ENCODE data around the gene CTNNA3. TPM values are rescaled to one million over a fixed set of nuclear protein-coding genes. Genes with fewer than 3 reads are reported as not detected.
"Not testable (repeated sequence)": the region's sequence is repeated elsewhere in the genome, so short reads cannot be mapped to it uniquely, and the experiment has no call there.

The CTNNA3 gene
- total and polyA plus RNA-seq, 4 experiments from 2014 or later, result not detected

DNA sequence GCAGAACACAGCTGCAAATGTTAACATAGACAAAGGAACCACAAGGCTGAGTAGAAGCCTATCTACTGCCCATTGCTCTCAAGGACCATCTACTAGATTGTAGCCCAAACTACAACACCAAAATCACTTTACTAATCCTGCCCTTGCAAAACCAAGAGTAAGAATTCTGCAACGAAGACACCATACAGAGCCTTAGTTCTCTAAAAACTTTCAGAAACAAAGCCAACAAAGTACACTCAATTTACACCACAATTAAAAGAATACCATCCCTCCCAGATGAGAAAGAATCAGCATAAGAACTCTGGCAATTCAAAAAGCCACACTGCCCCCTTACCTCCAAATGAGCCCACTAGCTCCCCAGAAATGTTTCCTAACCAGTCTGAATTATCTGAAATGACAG lies 294.3 kb downstream of the CTNNA3 start:
- H3K36me3 Mint-ChIP-seq, result no peaks in the 10 kb centered on the region
- H3K27me3 ChIP-seq (ENCODE audit: insufficient read depth, low read length), result no peaks in the 10 kb centered on the region
- H3K4me1 ChIP-seq (ENCODE audit: insufficient read depth, low read length), result no peaks in the 10 kb centered on the region
- no peaks in the 10 kb centered on the region for H3K4me1 Mint-ChIP-seq
- ChIA-PET CTCF (ENCODE audit: partially characterized antibody) (no interaction called here), POLR2A (ENCODE audit: partially characterized antibody) (no interaction called here)
- intact Hi-C loops (cut with micrococcal nuclease), result no loop called here
- H3K9me3 Mint-ChIP-seq, result peaks cover 2 to 30% (median 8%) of the 10 kb centered on the region in 8 donors
- no peak overlapping the region for H3K27ac ChIP-seq (ENCODE audit: low read depth, low read length)
- H3K36me3 ChIP-seq (ENCODE audit: insufficient read depth, low read length), result no peaks in the 10 kb centered on the region
- no peaks in the 10 kb centered on the region for H3K9me3 ChIP-seq (ENCODE audit: control insufficient read depth in 1 of 2, low read length in 2 of 2)
- DNase-seq, result no peak
- no peak overlapping the region for H3K4me3 ChIP-seq (ENCODE audit: low read length in 2 of 2)
- no peak overlapping the region for H3K4me3 Mint-ChIP-seq
- peaks cover 0 to 17% of the 10 kb centered on the region in 2 donors for H3K27me3 Mint-ChIP-seq
- H3K27ac Mint-ChIP-seq, result no peak overlapping the region

DNA sequence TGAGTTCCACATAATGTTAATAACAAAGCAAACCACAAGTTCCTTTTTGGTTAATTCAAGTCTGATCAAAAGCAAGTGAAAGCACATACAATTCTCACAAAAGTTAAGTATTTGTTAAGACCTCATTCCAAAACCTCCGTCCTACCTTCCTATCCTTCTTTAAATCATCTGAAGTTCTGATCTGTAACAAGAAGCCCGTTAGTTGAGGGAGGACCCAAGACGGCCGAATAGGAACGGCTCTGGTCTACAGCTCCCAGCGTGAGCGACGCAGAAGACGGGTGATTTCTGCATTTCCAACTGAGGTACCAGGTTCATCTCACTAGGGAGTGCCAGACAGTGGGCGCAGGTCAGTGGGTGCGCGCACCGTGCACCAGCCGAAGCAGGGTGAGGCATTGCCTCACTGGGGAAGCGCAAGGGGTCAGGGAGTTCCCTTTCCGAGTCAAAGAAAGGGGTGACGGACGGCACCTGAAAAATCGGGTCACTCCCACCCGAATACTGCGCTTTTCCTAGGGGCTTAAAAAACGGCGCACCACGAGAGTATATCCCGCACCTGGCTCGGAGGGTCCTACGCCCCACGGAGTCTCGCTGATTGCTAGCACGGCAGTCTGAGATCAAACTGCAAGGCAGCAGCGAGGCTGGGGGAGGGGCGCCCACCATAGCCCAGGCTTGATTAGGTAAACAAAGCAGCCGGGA lies 309.0 kb downstream of the CTNNA3 start:
- CTCF ChIA-PET (ENCODE audit: partially characterized antibody); H3K4me3 ChIP-seq (ENCODE audit: low read length in 2 of 2); H3K36me3 Mint-ChIP-seq; H3K9me3 Mint-ChIP-seq; H3K27me3 Mint-ChIP-seq; POLR2A ChIA-PET (ENCODE audit: partially characterized antibody); H3K36me3 ChIP-seq (ENCODE audit: insufficient read depth, low read length); H3K4me1 Mint-ChIP-seq; H3K9me3 ChIP-seq (ENCODE audit: control insufficient read depth in 1 of 2, low read length in 2 of 2); H3K27me3 ChIP-seq (ENCODE audit: insufficient read depth, low read length); H3K27ac ChIP-seq (ENCODE audit: low read depth, low read length); intact Hi-C loops (cut with micrococcal nuclease); DNase-seq; H3K4me1 ChIP-seq (ENCODE audit: insufficient read depth, low read length): not testable (repeated sequence)
- Mint-ChIP-seq H3K4me3 (peak overlapping the region; percentile 43 to 88 (median 72)), H3K27ac (peak overlapping the region in 2 of 7 donors; percentile 27 to 68)

DNA sequence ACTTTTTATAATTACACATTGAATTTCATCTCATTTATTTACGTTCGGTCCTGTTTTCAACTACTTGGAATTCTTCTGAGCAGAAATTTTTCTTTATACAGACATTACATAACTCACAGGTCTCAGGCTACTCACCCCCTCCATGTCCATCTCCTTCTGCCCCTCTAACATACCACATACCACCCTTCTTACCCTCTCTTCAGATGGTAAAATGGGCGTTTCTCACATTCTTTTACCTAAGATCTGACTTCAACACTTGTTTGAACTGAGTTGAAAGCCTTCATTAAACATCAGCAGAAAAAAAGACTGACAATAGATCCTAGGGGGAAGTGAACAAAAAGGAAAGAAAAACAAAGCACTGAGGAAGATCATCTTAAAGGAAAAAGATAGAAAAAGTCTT lies 309.7 kb downstream of the CTNNA3 start:
- no peak overlapping the region for H3K27ac ChIP-seq (ENCODE audit: low read depth, low read length)

GRCh38 chr10:67385566-67385965 lies 310.4 kb downstream of the CTNNA3 start:
- Histone ChIP-seq H3K4me3 (ENCODE audit: low read length in 2 of 2) (no peak overlapping the region), H3K4me1 (ENCODE audit: insufficient read depth, low read length) (peaks cover 6% of the 10 kb centered on the region), H3K27me3 (ENCODE audit: insufficient read depth, low read length) (no peaks in the 10 kb centered on the region), H3K27ac (ENCODE audit: low read depth, low read length) (no peak overlapping the region), H3K36me3 (ENCODE audit: insufficient read depth, low read length) (no peaks in the 10 kb centered on the region), H3K9me3 (ENCODE audit: control insufficient read depth in 1 of 2, low read length in 2 of 2) (no peaks in the 10 kb centered on the region)
- Mint-ChIP-seq H3K9me3 (peaks cover 0 to 2% (median 0%) of the 10 kb centered on the region in 8 donors), H3K27me3 (peaks cover 9% of the 10 kb centered on the region in 2 donors), H3K36me3 (no peaks in the 10 kb centered on the region), H3K27ac (no peak overlapping the region), H3K4me1 (peaks cover 4 to 5% (median 5%) of the 10 kb centered on the region in 4 donors), H3K4me3 (no peak overlapping the region)
- ChIA-PET POLR2A (ENCODE audit: partially characterized antibody) (no interaction called here), CTCF (ENCODE audit: partially characterized antibody) (no interaction called here)
- no peak for DNase-seq
- intact Hi-C loops (cut with micrococcal nuclease), result no loop called here

More for the DNA sequence above, 309.7 kb downstream of the CTNNA3 start:
- intact Hi-C loops (cut with micrococcal nuclease), result no loop called here
- Histone ChIP-seq H3K27me3 (ENCODE audit: insufficient read depth, low read length) (no peaks in the 10 kb centered on the region), H3K4me1 (ENCODE audit: insufficient read depth, low read length) (peaks cover 6% of the 10 kb centered on the region), H3K4me3 (ENCODE audit: low read length in 2 of 2) (no peak overlapping the region), H3K36me3 (ENCODE audit: insufficient read depth, low read length) (no peaks in the 10 kb centered on the region), H3K9me3 (ENCODE audit: control insufficient read depth in 1 of 2, low read length in 2 of 2) (no peaks in the 10 kb centered on the region)
- Mint-ChIP-seq H3K36me3 (no peaks in the 10 kb centered on the region), H3K4me3 (peak overlapping the region in 4 of 8 donors; percentile 6 to 75 (median 55)), H3K9me3 (peaks cover 0 to 2% (median 0%) of the 10 kb centered on the region in 8 donors), H3K27ac (no peak overlapping the region), H3K27me3 (peaks cover 9% of the 10 kb centered on the region in 2 donors), H3K4me1 (peaks cover 4 to 5% (median 5%) of the 10 kb centered on the region in 4 donors)
- CTCF ChIA-PET (ENCODE audit: partially characterized antibody), result no interaction called here
- POLR2A ChIA-PET (ENCODE audit: partially characterized antibody), result no interaction called here
- DNase-seq, result no peak

DNA sequence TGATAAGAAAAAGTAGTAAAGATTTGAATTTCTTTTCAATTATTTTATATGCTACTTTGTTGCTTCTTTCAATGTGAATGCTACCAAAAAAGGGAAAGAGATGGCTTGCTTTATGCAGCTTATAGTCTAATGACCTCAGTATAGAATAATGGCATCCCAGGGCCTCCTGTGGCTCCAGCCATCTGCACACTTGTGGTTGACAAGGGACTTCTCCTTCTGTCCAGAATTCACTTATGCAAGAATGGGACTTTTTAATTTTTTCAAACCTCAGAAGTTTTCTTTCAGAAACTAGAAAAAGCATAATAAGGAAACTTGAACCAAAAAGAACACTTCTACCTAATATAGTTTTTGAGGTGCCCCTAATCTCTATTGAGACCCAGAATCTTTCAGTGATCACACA lies 310.9 kb downstream of the CTNNA3 start:
- Mint-ChIP-seq H3K36me3 (no peaks in the 10 kb centered on the region), H3K27ac (no peak overlapping the region), H3K27me3 (peaks cover 9 to 11% of the 10 kb centered on the region in 2 donors), H3K4me3 (no peak overlapping the region), H3K9me3 (peaks cover 0 to under 1% (median 0%) of the 10 kb centered on the region in 8 donors), H3K4me1 (peaks cover 4 to 5% (median 5%) of the 10 kb centered on the region in 4 donors)
- DNase-seq, result no peak
- no peaks in the 10 kb centered on the region for H3K36me3 ChIP-seq (ENCODE audit: insufficient read depth, low read length)
- no peaks in the 10 kb centered on the region for H3K9me3 ChIP-seq (ENCODE audit: control insufficient read depth in 1 of 2, low read length in 2 of 2)
- no peak overlapping the region for H3K4me3 ChIP-seq (ENCODE audit: low read length in 2 of 2)
- no peaks in the 10 kb centered on the region for H3K27me3 ChIP-seq (ENCODE audit: insufficient read depth, low read length)
- CTCF ChIA-PET (ENCODE audit: partially characterized antibody), result no interaction called here
- POLR2A ChIA-PET (ENCODE audit: partially characterized antibody), result no interaction called here
- H3K27ac ChIP-seq (ENCODE audit: low read depth, low read length), result no peak overlapping the region
- H3K4me1 ChIP-seq (ENCODE audit: insufficient read depth, low read length), result peaks cover 6% of the 10 kb centered on the region
- intact Hi-C loops (cut with micrococcal nuclease), result no loop called here

GRCh38 chr10:67331121-67331910 lies 364.7 kb downstream of the CTNNA3 start:
- Mint-ChIP-seq H3K4me3 (no peak overlapping the region), H3K36me3 (no peaks in the 10 kb centered on the region), H3K27ac (no peak overlapping the region), H3K27me3 (peaks cover 0 to 2% of the 10 kb centered on the region in 2 donors), H3K4me1 (no peaks in the 10 kb centered on the region), H3K9me3 (peaks cover 0 to 9% (median 2%) of the 10 kb centered on the region in 8 donors)
- Histone ChIP-seq H3K4me3 (ENCODE audit: low read length in 2 of 2) (no peak overlapping the region), H3K9me3 (ENCODE audit: control insufficient read depth in 1 of 2, low read length in 2 of 2) (no peaks in the 10 kb centered on the region), H3K4me1 (ENCODE audit: insufficient read depth, low read length) (no peaks in the 10 kb centered on the region), H3K27ac (ENCODE audit: low read depth, low read length) (no peak overlapping the region), H3K36me3 (ENCODE audit: insufficient read depth, low read length) (no peaks in the 10 kb centered on the region), H3K27me3 (ENCODE audit: insufficient read depth, low read length) (no peaks in the 10 kb centered on the region)
- no peak for DNase-seq
- ChIA-PET POLR2A (ENCODE audit: partially characterized antibody) (no interaction called here), CTCF (ENCODE audit: partially characterized antibody) (no interaction called here)
- intact Hi-C loops (cut with micrococcal nuclease), result no loop called here

DNA sequence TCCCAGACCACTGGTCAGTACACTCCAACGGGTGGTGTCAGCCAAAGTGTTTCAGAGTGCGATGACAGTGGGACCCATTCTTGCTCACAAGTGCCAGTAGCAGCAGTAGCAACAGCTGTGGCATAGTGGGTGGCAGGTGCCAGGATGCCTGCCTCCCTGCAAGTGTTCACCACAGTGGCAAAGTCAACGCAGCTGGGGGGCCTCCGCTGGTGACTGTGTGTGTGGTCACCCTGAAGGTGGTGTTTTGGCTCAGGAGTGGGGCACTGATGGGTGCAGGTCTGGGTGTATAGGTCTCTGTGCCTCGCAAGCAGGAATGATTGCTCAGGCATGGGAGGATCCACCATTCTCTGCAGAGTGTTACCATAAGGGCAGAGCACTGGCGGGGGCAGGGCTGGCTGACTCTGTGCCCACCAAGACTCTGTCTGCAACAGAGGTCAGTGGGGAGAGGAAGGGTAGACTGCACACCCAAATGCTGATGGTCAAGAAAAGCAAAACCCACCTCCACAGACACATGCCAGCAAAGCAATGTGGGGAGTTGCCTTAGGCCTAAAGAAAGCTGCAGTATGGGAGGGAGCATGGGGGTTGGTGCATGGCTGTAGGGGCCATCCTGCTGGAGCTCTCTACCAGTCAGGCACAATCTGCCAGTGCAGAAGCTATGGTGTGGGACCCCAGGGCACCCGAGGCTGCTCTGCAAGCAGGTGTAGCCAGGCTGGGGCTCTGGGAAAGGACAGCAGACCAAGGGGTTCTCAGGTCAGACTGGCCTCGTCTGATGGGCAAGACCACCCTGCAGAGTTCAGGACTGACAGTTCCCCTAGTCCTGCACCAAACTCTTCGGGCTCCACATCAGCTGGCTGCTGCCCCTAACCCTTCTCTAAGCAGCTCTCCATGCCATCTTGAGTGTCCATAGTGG lies 368.1 kb downstream of the CTNNA3 start:
- Histone ChIP-seq H3K27me3 (ENCODE audit: insufficient read depth, low read length) (no peaks in the 10 kb centered on the region), H3K4me3 (ENCODE audit: low read length in 2 of 2) (no peak overlapping the region), H3K9me3 (ENCODE audit: control insufficient read depth in 1 of 2, low read length in 2 of 2) (peaks cover 0 to 3% of the 10 kb centered on the region in 2 donors), H3K36me3 (ENCODE audit: insufficient read depth, low read length) (no peaks in the 10 kb centered on the region), H3K4me1 (ENCODE audit: insufficient read depth, low read length) (no peaks in the 10 kb centered on the region), H3K27ac (ENCODE audit: low read depth, low read length) (no peak overlapping the region)
- ChIA-PET POLR2A (ENCODE audit: partially characterized antibody) (no interaction called here), CTCF (ENCODE audit: partially characterized antibody) (no interaction called here)
- Mint-ChIP-seq H3K4me1 (no peaks in the 10 kb centered on the region), H3K27ac (no peak overlapping the region), H3K4me3 (no peak overlapping the region), H3K36me3 (no peaks in the 10 kb centered on the region), H3K27me3 (peaks cover 0 to 4% of the 10 kb centered on the region in 2 donors), H3K9me3 (peaks cover 0 to 40% (median 14%) of the 10 kb centered on the region in 8 donors)
- no peak for DNase-seq
- intact Hi-C loops (cut with micrococcal nuclease), result no loop called here
